Stimulated activated CD4-positive, alpha-beta T cell treated with anti-CD3 and anti-CD28 coated beads, TNF-alpha, amount 100 ng/mL, for 24 hours (primary cell): ENCODE measurements around the gene SLC5A10.
"Not testable (repeated sequence)": the region's sequence is repeated elsewhere in the genome, so short reads cannot be mapped to it uniquely, and the experiment has no call there.

Experiments
- DNase-seq, 3 experiments: peaks; one replicate each; pipeline ENCODE4 v3.0.0-alpha.2; 2020; ENCODE audit warnings: low read depth in 3 of 3

SLC5A10 gene

DNA sequence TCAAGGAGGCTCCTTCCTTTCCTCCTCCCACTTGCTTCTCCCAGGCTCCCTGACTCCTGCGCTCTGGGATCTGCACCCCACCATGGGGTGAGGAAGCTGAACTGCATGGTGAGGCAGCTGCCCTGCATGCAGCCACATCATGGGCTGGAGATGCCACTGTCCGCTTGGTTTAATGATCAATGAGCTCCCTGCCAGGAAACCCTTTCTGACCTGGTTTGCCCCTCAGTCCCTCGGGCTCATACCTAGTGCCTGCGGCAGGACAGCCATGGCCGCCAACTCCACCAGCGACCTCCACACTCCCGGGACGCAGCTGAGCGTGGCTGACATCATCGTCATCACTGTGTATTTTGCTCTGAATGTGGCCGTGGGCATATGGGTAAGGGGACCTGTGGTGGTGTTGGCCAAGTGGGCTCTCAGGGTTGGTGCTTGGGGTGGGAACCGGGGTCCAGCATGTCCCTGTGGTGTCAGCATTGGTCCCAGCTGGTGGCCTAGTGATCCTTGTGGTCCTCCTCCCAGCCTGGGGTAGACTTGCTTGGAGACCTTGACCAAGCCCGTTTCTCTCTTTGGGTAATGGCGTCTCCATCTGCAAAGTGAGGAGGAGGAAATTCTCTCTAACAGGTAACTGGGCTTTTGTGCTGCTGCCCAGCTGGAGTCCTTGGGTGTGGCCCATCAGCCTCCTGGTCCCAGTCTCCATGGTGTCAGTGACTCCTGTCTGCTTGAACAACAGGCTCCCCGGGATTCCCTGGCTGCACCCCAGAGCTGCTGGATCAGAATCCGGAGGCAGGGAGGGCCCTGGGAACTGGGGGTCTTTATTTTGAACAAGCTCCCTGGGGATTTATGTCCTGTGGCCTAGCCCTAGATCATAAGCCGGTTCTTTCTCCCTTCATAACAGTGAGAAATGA is at the start of gene SLC5A10:
TSS of gene SLC5A10 (plus strand) at position 225 of the 902 bp plus-strand sequence. CDS start at position 266, 41 bp downstream.
- DNase-seq = no peak

DNA sequence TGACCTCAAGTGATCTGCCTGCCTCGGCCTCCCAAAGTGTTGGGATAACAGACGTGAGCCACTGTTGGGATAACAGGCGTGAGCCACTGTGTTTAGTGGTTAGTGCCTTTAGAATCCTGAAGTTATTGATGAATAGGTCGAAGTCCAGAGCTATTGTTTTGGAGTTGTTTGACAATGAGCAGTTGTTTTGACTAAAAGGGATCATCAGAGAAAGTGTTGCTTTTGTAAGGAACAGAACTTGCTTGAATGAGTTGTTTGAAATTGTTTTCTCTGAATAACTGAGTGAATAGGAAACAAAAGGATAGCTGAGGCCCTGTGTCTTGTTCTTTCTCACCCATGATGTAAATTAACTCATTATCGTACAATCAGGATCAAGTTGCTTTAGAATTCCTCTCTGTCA is 47.5 kb upstream of the SLC5A10 start:
- DNase-seq = no peak

DNA sequence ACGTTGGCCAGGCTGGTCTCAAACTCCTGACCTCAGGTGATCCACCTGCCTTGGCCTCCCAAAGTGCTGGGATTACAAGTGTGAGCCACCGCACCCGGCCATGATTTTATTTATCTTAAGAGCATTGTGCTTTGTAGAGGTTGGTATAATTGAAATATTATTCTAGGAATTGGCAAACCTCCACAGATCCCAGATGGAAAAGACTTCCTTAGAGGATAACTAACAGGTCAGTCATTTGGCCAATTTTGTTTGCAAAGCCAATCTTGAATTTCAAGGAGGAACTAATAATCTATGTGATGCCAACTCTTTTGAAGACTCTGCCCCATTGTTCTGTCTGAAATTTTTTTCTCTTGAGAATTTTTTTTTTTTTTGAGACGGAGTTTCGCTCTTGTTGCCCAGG is 46.7 kb upstream of the SLC5A10 start:
- DNase-seq = no peak

DNA sequence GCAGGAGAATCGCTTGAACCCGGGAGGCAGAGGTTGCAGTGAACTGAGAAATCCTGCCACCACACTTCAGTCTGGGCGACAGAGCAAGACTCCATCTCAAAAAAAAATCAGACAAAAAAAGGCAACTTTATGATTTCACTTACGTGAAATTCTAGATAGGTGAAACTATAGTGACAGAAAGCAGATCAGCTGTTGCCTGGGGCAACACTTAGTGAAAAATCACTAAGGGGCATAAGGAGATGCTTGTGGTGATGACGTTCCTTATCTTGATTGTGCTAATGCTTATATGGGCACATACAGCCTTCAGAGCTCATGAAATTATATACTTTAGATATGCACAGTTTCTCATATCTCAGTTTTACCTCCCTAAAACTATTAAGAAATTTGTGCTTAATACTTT is 41.6 kb upstream of the SLC5A10 start:
- no peak for DNase-seq

DNA sequence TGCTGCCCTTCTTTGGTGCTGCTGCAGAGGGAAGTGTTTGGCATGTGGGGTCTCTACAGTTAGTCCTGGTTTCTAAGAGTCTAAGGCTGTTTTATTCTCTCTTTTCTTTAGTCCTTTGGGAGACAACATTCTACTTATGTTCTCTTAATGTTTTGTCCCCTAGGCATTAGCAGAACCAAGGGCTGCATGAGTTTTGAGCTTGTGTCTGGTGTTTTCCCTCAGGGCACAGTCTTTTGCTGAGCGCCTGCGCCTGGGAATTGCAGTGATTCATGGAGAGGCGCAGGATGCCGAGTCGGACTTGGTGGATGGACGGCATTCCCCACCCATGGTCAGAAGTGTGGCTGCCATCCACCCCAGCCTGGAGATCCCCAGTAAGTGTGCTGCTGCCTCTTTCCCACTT is 41.1 kb upstream of the SLC5A10 start:
- no peak for DNase-seq

DNA sequence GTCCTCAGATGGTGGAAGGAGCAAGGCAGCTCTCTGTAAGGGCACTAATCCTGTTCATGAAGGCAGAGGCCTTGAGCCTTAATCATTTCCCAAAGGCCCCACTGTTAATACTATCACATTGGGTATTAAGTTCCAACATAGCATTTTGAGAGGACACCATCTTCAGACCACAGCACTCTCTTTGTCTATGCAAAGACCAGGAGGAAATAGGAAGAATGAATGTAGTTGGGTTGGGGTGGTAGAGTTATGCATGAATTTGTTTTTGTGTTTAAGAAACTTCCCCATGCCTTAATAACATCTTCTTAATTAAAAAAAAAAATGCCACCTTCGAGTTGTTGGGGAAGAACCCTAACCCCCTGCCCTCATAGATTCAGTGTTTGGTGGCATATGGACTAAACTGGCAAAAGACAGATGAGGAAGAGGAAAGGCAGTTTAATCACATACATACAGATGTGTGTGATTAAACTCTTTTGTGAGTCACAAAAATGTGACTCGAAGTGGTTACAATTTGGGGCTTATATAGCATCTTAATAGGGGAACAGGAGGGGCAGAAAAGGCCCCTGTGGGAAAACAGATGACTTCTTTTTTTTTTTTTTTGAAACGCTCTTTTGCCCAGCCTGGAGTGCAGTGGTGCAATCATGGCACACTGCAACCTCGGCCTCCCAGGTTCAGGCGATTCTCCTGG is 35.0 kb upstream of the SLC5A10 start:
- DNase-seq = no peak

DNA sequence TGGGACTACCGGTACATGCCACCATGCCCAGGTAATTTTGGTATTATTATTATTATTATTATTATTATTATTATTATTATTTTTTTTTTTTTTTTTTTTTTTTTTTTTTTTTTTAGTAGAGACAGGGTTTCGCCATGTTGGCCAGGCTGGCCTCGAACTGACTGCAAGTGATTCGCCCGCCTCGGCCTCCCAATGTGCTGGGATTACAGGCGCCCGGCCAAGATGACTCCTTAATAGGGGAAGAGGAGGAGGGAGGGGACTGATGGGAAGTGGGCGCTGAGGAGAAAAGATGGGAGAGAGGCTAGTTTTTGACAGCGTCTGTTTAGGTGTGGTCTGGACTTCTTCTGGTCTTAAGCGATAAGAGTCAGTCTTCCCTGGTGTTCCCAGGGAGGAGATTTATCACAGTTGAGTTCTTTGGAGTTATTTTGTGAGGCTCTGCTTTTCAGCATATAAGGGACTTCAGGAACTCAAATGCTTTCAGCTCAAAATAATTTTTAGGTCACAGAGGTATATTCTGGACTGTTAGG is 34.4 kb upstream of the SLC5A10 start:
- DNase-seq = no peak

DNA sequence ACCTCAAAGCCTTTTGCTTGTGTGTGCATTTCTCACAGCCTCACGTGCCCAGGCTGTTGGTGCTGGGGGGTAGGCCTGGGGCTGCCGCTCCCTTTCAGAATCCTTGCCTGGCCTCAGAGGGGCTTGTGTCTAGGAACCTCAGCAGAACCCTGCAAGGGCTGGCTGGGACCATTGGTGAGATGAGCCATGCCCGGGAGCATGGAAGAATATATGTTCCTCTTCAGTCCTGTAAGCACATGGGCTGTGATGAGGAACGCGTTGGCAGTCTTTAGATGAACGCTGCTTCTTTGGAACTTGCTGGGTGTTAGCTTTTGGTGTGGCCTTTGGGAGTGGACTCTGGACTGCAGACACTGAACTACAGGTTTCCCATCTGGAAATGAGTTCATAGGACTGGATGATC is 32.0 kb upstream of the SLC5A10 start:
- no peak for DNase-seq

DNA sequence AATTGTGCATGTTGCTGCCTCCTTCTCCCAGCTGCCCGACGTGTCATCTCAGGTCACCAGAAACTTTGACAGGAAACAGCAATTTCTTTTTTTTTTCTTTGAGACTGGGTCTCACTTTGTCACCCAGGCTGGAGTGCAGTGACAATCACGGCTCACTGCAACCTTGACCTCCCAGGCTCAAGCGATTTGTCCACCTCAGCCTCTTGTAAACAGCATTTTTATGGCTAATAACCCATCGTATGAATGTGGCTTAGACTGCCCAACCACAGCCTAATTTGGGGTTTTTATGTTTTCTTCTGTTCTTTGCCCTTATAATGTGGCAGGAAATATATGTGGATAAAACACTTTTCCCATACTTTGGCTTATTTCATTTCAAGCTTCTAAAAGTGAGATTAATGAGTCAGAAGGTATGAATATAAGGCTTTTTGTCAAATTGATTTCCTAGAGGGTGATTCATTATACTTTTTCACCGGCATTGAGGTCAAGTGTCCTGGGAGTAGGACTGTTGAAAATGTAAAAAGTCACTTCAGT is 31.0 kb upstream of the SLC5A10 start:
- DNase-seq = no peak

DNA sequence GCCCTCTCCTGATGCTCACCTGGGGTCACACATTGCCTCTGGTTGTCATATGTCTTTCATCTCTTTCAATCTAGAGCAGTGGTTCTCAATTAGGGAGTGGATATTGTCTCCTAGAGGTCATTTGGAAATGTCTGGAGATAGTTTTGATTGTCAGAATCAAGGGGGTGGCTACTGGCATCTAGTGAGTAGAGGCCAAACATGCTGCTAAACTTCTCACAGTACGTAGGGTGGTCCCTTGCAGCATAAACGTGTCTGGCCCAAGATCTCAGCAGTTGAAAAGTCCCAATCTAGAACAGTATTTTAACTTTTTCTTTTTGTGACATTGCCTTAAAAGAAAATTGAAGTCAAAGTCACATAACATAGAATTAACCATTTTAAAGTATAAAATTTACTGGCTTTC is 30.5 kb upstream of the SLC5A10 start:
- no peak for DNase-seq

DNA sequence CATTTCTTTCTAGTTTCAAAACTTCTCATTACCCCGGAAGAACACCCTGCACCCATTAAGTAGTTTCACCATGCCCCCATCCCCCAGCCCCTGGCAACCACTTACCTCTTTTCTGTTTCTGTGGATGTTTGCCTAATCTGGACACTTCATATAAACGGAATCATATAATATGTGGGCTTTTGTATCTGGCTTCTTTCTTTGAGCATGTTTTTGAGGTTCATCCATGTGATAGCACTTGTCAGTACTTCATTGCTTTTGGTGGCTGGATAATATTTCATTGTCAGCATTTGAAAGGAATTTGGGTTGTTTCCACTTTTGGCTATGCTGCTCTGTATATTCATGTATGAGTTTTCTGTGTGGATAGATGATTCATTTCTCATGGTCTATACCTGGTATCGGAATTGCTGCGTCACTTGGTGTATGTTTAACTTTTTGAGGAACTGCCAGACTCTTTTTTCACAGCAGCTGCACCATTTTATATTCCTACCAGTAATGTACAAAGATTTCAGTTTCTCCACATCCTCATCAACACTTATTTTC is 30.0 kb upstream of the SLC5A10 start:
- peak in 1 of 3 experiments; percentile 27 for DNase-seq

DNA sequence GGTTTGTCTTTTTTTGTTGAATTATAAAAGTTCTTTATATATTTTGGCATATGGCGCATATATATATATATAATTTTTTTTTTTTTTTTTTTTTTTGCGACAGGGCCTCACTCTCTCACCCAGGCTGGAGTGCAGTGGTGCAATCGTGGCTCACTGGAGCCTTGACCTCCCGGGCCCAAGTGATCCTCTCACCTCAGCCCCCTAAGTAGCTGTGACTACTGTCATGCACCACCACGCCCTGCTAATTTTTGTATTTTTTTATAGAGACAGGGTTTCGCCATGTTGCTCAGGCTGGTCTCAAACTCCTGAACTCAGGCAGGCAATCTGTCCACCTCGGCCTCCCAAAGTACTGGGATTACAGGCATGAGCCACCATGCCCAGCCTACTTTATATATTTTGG is 29.4 kb upstream of the SLC5A10 start:
- not testable (repeated sequence) for DNase-seq

DNA sequence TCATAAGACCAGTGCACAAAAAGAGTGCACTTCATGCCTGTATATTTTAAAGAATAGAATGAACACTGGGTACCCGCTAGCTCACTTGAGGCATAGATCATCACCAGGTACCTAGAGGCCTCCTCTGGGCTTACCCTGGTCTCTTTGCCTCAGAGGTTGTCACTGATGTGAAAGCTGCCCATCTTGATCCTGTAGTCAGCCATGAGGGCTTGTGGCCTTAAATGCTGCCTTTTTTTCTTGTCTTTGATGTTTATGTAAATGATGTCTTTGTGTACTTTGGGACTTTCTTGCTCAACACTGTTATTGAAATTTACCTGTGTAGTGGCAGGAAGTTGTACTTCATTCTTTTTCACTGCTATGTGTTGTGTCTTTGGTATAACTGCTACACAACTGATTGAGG is 26.8 kb upstream of the SLC5A10 start:
- DNase-seq = no peak

DNA sequence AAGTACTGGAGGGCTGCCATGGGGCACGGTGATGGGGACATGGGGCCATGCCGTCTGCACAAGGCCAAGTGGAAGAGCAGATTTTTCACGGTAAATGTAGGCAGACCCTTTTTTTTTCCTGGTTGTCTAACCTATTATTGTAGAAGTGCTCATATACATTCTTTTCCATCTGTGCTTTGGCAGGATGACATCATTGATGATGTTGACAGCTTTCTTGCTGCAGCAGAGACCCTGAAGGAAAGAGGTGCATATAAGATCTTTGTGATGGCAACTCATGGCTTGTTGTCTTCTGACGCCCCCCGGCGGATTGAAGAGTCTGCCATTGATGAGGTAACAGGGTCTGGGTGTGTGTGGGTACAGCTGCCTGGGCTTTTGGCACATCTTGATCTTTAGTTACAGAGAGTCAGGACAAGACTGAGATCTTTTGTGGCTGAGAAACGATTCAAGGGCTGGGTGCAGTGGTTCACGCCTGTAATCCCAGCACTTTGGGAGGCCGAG is 23.3 kb upstream of the SLC5A10 start:
- no peak for DNase-seq

DNA sequence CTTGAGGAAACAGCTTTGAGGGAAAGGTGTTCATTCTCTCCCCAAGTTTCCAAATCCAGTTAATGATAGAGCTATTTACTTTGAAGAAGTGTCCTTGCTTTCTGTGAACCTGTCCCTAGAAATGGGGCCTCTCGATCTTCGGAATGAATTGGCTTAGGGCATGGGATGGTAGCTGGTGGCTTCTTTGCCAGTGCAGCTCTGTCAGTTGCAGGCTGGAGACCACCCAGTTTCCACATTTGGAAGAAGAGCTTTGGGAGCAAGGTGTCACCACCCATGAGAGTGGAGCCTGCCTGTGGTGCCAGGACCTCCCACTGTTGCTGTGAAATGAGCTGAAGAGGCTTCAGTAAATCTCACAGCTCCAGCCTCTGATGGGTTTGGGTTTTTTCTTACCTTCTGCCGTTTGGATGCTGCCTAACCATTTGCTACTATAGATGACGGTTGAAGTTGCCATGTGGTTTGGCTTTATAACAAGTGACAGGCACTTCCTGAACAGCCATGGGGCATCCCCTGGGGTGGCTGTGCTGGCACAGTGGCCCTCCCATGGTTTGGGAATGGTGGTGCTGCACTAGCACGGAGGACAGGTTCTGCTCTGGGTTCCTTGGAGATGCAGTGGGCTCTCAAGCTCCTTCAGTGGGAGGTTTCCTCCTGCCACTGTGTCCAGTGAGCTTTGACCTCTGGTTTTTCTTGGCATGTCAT is 19.5 kb upstream of the SLC5A10 start:
- DNase-seq = no peak

DNA sequence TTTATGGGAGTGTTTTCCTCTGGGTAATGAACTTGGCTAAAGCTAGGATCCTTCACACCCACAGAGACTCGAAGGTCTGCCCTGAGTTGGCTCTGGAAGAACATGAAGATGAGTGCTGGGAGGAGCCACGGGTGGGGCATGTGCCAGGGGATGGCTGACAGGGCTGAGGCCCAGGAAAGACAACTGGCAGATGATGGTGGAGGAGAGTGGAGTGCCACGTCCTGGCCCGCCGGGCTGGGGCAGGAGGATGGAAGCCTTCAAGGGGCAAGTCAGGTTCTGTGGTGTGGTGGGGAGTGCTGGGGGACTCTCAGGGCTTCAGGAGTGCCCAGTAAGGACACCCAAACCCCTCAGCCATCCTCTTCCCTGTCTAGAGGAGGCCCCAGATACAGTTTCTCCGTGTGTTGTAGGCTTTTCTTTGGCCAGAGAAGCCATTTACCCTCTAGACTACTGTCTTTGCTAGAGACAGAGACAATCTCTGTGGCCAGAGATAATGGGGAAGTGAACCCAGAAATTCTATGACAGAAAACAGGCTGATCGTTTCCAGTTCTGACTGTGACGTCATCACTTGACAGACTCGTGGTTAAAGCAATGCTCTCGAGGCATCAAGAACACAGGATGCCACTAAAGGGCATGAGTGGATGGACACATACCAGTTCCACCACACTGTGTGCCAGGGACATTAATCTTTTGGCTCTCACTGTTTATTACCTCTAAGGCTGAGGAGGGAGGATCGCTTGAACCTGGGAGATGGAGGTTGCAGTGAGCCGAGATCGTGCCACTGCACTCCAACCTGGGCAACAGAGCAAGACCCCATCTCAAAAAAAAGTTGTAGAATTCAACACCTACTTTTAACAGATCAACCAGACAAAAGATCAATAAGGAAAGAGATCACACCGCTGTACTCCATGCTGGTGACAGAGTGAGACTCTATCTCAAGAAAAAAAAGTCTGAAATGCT is 18.6 kb upstream of the SLC5A10 start:
- no peak for DNase-seq

DNA sequence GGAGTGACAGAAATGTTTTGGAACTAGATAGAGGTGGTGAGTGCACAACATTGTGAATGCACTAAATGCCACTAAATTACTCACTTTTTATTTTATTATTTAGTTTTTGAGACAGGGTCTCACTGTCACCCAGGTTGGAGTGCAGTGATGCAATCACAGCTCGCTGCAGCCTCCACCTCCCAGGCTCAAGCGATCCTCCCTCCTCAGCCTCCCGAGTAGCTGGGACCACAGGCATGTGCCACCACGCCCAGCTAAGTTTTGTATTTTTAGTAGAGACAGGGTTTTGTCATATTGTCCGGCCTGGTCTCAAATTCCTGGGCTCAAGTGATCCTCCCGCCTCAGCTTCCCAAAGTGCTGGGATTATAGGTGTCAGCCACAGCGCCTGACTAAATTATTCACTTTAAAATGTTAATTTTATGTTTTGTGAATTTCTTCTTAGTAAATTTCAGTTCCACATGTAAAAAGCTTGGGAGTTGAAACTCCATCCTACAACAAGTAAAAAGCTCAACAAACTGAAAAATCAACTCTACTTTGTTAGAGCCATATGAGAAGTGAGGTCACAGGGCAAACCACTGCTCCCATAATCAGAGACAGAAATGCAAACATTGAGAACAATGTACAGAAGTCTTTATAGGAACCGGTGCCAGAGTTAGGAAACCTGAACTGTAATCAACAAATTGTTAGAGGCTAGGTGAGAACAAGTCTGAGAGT is 13.8 kb upstream of the SLC5A10 start:
- no peak for DNase-seq

DNA sequence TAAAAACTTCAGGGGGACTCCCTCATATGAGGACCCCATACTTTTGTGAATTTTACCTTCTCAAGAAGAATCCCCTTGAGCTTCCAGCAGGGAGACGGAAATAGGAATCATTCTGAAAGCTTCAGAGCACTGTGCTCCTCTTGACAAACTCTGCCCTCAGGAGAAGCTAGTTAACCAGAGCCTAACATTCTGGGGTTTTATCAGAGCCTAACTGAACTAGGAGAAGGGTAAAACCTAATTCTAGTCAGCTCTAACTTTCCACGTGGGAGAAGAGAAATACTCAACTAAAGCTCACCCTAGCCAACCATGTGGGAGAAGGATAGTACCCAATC is 13.3 kb upstream of the SLC5A10 start:
- DNase-seq = no peak

DNA sequence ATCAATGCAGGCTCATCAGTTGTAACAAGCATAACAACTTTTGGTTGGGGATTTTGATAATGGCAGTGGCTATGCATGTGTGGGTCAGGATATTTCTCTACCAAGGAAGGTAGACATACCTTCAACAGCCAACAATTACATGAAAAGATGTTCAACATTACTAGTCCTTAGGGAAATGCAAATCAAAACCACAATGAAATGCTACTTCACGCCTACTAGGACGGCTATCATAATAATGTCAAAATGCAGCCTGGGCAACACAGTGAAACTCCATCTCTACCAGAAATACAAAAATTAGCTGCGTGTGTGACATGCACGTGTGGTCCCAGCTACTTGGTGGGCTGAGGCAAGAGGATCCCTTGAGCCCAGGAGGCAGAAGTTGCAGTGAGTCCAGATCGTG is 7.3 kb upstream of the SLC5A10 start:
- DNase-seq = no peak

DNA sequence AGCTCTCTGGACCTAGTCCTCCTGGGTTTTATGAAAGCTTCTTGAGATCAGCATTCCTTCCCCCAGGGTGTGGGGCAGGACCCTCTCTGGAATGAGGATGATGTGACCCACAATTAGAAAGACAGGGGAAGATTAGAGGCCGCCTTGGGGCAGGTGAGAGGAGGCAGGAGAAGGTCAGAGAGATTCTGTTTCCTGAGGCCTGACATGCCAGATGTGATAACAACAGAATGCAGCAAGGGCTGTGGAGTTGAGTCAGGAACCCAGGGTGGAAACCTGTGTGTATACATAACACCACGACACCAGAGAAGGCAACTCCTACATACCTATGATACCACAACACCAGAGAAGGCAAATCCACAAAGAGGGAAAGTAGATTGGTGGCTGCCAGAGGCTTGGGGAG is 5.4 kb upstream of the SLC5A10 start:
- no peak for DNase-seq
